Upper lobe of right lung (tissue), 1 donor: Measurements from ENCODE around the gene MERTK. TPM values are rescaled to one million over a fixed set of nuclear protein-coding genes. Genes with fewer than 3 reads are reported as not detected.

Source experiments
- ATAC-seq: fragments of 200-7000 bp; cut with Tn5 transposase; one replicate; pipeline ENCODE4 v1.9.1; 2020; ENCODE audit warnings: mild to moderate bottlenecking, moderate library complexity
- DNase-seq: peaks from one replicate; pipeline ENCODE4 v3.0.0-alpha.2; 2020
- H3K27ac ChIP-seq: fragments of 200-600 bp; one replicate; pipeline ENCODE4 v1.8.0; 2022
- H3K27me3 ChIP-seq: fragments of 200-600 bp; one replicate; pipeline ENCODE4 v1.8.0; 2022; ENCODE audit warnings: mild to moderate bottlenecking
- H3K36me3 ChIP-seq: fragments of 200-600 bp; one replicate; pipeline ENCODE4 v1.8.0; 2022
- H3K4me1 ChIP-seq: fragments of 200-600 bp; one replicate; pipeline ENCODE4 v1.8.0; 2022
- H3K4me3 ChIP-seq: fragments of 200-600 bp; one replicate; pipeline ENCODE4 v1.8.0; 2022; ENCODE audit warnings: mild to moderate bottlenecking
- H3K9me3 ChIP-seq: fragments of 200-600 bp; one replicate; pipeline ENCODE4 v1.8.0; 2022
- intact Hi-C: fragments of 100-400 bp; cut with DNase I; formaldehyde crosslinking; loops from one replicate; pipeline ENCODE4 v1.11.0; 2022
- total RNA-seq: library from RNA; stranded (reverse); fragmentation: NEBNext Ultra II Directional; extraction: Animal tissue kit (Norgen Biotek cat#: 25700); gene quantifications from one replicate; pipeline ENCODE4 v1.2.1, GENCODE V29; 2021
- TF ChIP-seq, protein P1 (sequence below): fragments of 200-600 bp; IDR thresholded peaks from one replicate; pipeline ENCODE4 v1.8.0; 2022; ENCODE audit warnings: antibody characterized with exemption
- donor health status: DM: no; HTN: yes; CAD: no; lungs with severe emphysema.

Gene MERTK
- total RNA-seq, 1 donor from 2014 or later: 17.3 TPM

DNA sequence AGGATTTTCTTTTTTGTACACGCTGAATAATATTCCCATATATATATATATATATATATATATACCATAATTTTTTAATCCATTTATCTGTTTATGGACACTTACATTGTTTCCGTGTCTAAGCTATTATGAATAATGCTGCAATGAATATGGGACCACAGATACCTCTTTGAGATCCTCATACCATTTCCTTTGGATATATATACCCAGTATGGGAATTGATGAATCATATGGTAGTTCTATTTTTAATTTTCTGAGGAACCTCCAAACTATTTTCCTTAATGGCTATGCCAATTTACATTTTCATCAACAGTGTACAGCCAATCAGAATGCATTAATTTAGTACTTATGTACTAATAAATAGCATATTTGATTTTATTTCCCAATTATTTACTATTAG lies 53.1 kb downstream of the MERTK start:
- ATAC-seq (no peak), DNase-seq (no peak)
- Histone ChIP-seq H3K27me3 (no peaks in the 10 kb centered on the region), H3K9me3 (no peaks in the 10 kb centered on the region), H3K27ac (no peak overlapping the region), H3K36me3 (peaks cover 9% of the 10 kb centered on the region), H3K4me3 (no peak overlapping the region), H3K4me1 (peaks cover 4% of the 10 kb centered on the region)
- TF ChIP-seq, protein P1, sequence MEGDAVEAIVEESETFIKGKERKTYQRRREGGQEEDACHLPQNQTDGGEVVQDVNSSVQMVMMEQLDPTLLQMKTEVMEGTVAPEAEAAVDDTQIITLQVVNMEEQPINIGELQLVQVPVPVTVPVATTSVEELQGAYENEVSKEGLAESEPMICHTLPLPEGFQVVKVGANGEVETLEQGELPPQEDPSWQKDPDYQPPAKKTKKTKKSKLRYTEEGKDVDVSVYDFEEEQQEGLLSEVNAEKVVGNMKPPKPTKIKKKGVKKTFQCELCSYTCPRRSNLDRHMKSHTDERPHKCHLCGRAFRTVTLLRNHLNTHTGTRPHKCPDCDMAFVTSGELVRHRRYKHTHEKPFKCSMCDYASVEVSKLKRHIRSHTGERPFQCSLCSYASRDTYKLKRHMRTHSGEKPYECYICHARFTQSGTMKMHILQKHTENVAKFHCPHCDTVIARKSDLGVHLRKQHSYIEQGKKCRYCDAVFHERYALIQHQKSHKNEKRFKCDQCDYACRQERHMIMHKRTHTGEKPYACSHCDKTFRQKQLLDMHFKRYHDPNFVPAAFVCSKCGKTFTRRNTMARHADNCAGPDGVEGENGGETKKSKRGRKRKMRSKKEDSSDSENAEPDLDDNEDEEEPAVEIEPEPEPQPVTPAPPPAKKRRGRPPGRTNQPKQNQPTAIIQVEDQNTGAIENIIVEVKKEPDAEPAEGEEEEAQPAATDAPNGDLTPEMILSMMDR: no peak
- intact Hi-C loops: no loop called here

DNA sequence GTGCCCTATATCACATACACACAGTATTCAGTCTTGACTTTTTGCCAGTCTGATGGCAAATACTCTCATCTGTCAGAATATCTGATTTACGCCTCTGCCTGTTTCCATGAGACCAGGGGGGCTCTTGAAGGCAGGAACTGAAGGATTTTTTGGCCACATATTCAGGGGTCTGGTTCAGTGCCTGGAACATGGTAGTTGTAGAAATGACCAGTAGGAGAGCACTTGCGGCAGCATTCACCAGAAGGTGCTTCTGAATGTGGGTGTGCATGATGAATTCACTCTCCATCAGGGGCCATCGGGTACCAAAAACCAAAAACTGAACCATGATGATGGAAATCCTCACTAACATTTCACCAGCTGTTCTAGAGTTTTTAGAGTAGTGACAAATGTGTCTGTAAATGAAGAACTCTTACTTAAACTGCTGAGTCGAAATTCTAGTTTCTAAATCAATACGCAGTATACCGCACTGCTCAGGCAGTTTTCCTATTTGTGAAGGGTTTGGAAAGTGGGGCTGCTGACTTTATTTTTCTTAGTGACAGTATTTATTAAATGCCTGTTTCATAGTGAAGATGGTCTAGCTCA lies 54.6 kb downstream of the MERTK start:
- Histone ChIP-seq H3K27ac (no peak overlapping the region), H3K27me3 (no peaks in the 10 kb centered on the region), H3K4me1 (peaks cover 3% of the 10 kb centered on the region), H3K9me3 (no peaks in the 10 kb centered on the region), H3K4me3 (no peak overlapping the region), H3K36me3 (peaks cover under 1% of the 10 kb centered on the region)
- intact Hi-C loops: no loop called here
- DNase-seq: no peak
- no peak for ATAC-seq
- TF ChIP-seq, protein P1: no peak

DNA sequence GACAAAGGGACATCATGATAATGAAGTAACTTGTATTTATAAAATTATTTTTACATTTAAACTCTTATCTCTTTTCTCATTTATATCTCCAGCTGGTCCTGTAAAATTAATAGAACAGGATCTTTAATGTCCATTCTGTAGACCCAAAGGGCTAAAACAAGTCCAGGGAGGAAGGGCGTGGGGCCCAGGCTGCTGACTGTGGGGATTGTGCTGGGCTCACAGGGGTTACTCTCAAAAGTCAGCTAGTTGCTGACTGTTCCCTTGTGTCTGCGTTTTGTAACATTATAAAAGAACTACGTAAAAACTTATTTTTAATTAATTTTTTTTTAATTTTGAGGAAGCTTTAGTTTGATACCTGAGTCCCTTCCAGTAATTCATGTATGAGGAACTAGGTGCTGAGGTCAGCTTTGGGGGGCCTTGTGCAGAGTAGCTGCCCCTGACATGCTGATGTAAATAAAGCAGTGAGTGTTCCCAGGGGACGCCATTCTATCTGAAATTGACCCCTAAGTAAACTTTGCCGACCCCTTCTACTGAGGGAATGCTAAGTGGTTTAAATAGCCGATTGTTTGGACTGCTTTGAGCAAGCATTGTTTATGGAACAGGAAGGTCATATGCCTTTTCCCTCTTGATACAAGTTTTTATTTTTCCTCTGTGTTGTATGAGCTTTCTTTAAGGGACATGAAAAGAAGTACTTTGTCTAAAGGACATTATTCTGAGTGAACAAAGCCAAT lies 56.4 kb downstream of the MERTK start:
- intact Hi-C loops: no loop called here
- ATAC-seq: no peak
- no peak overlapping the region for H3K27ac ChIP-seq

DNA sequence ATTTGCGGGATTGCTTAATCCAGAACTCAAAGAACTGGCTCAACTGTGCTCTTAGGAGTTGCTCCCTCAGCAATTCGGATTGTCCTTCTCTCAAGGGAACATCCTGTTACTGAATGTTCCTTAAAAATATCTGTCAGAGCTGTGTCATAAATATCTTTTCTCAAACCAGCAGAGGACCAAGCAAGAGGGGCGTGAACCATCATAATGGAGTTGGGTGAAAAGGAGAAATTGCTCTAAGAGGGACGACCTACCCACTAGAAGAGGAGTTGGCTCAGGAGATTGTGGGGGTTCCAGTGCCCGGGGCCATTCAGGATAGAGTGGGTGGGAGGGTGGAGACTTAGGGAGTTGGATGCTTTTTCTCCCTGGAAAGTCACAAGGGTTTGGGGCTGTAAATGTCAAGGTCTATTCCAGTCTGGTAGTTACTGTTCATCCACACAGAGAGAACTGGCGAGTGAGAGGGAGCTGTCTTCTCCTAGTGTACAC lies 59.5 kb downstream of the MERTK start:
- DNase-seq: no peak
- intact Hi-C loops: no loop called here
- Histone ChIP-seq H3K9me3 (no peaks in the 10 kb centered on the region), H3K36me3 (no peaks in the 10 kb centered on the region), H3K4me1 (peaks cover 11% of the 10 kb centered on the region), H3K27ac (peak overlapping the region; percentile 66), H3K27me3 (no peaks in the 10 kb centered on the region), H3K4me3 (no peak overlapping the region)
- TF ChIP-seq, protein P1: no peak
- ATAC-seq: peak; percentile 61

More for the DNA sequence above, 56.4 kb downstream of the MERTK start:
- no peak overlapping the region for H3K4me3 ChIP-seq
- H3K36me3 ChIP-seq: no peaks in the 10 kb centered on the region
- H3K4me1 ChIP-seq: peaks cover 11% of the 10 kb centered on the region
- TF ChIP-seq, protein P1: no peak
- no peaks in the 10 kb centered on the region for H3K27me3 ChIP-seq
- no peak for DNase-seq
- H3K9me3 ChIP-seq: no peaks in the 10 kb centered on the region

DNA sequence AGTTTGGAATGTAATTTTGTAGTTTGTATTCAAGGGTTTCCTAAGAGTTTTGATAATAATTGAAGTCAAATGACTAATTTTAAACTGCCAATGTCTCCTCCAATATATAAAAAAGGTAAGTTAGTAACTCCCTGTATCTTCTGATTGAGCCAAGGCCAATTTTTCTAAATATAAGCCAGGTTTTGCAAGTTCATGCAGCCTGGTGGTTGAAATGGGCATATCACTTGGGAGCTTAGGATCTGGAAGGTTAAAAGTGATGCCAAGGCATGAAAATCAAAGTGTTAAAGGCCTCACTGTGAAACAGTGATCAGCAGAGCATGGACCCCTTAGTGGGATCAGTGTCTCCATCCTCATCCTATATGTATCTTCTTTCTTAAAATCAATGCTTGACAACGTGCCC lies 60.5 kb downstream of the MERTK start:
- no peak for DNase-seq
- H3K36me3 ChIP-seq: no peaks in the 10 kb centered on the region

More for the DNA sequence above, 60.5 kb downstream of the MERTK start:
- no peaks in the 10 kb centered on the region for H3K27me3 ChIP-seq
- intact Hi-C loops: no loop called here
- peaks cover 11% of the 10 kb centered on the region for H3K4me1 ChIP-seq
- no peaks in the 10 kb centered on the region for H3K9me3 ChIP-seq
- peak overlapping the region; percentile 66 for H3K27ac ChIP-seq
- H3K4me3 ChIP-seq: no peak overlapping the region
- no peak for ATAC-seq
- TF ChIP-seq, protein P1: peak; percentile 13
